IMR-90 (cell line): ENCODE data around the gene ARMC3. TPM values are rescaled to one million over a fixed set of nuclear protein-coding genes. Genes with fewer than 3 reads are reported as not detected.

Experiments used
- ATAC-seq: fragments of 200-7000 bp; cut with Tn5 transposase; 2 replicates; pipeline ENCODE4 v1.9.1; 2020; ENCODE audit warnings: low read depth, mild to moderate bottlenecking, moderate library complexity
- BruUV-seq: library from RNA; stranded (reverse); fragments of 400-500 nt; replicated peaks from 2 replicates; lab custom pipeline; 2021; lab: Mats Ljungman, UMichigan
- CTCF ChIA-PET: fragments of 300-600 bp; formaldehyde crosslinking; extraction: SDS; loops from one replicate; lab custom pipeline; 2021; ENCODE audit warnings: antibody characterized with exemption; lab: Yijun Ruan, JAX
- POLR2A ChIA-PET: fragments of 300-600 bp; sonication (Branson Sonifier 250); formaldehyde crosslinking; loops from one replicate; lab custom pipeline; 2022; ENCODE audit warnings: antibody characterized with exemption; ENCODE audit not compliant: unreplicated experiment; lab: Charles Lee
- DNase-seq: peaks from one replicate; pipeline ENCODE4 v3.0.0; 2013
- H2AFZ ChIP-seq: replicated peaks from 2 replicates; pipeline ENCODE3; 2013; ENCODE audit warnings: low read length, mild to moderate bottlenecking; ENCODE audit not compliant: poor library complexity
- H2AK5ac ChIP-seq: 2 replicates; pipeline ENCODE4 v1.6.1; 2013; ENCODE audit warnings: low read depth, low read length, inconsistent platforms
- H2AK9ac ChIP-seq: replicated peaks from 2 replicates; pipeline ENCODE3; 2013; ENCODE audit warnings: mild to moderate bottlenecking, low read depth, low read length, moderate library complexity; ENCODE audit not compliant: poor library complexity
- H2BK120ac ChIP-seq: 2 replicates; pipeline ENCODE4 v1.6.1; 2013; ENCODE audit warnings: low read depth, low read length, inconsistent platforms
- H2BK15ac ChIP-seq: 3 replicates; pipeline ENCODE4 v1.6.1; 2013; ENCODE audit warnings: low read depth, low read length, inconsistent platforms
- H2BK20ac ChIP-seq: 2 replicates; pipeline ENCODE4 v1.6.1; 2013; ENCODE audit warnings: low read depth, mild to moderate bottlenecking, inconsistent platforms, low read length, moderate library complexity
- H2BK5ac ChIP-seq: 2 replicates; pipeline ENCODE4 v1.6.1; 2013; ENCODE audit warnings: mild to moderate bottlenecking, low read depth, low read length, inconsistent platforms; ENCODE audit not compliant: poor library complexity, severe bottlenecking
- H3K14ac ChIP-seq: replicated peaks from 2 replicates; pipeline ENCODE4 v1.6.1; 2013; ENCODE audit warnings: low read depth, low read length, inconsistent platforms
- H3K18ac ChIP-seq: 2 replicates; pipeline ENCODE4 v1.6.1; 2013; ENCODE audit warnings: low read depth, low read length, control low read depth
- H3K23ac ChIP-seq: 2 replicates; pipeline ENCODE4 v1.6.1; 2013; ENCODE audit warnings: low read depth, low read length, inconsistent platforms
- H3K27ac ChIP-seq: 2 replicates; pipeline ENCODE4 v1.5.1; 2013; ENCODE audit warnings: mild to moderate bottlenecking, control low read depth, low read length; ENCODE audit not compliant: insufficient read depth
- H3K27me3 ChIP-seq: 2 replicates; pipeline ENCODE4 v1.6.1; 2013; ENCODE audit warnings: low read length; ENCODE audit not compliant: control insufficient read depth, insufficient read depth
- H3K36me3 ChIP-seq: 2 replicates; pipeline ENCODE4 v1.6.1; 2013; ENCODE audit warnings: low read length, mixed read lengths; ENCODE audit not compliant: control insufficient read depth, insufficient read depth
- H3K4ac ChIP-seq: 2 replicates; pipeline ENCODE4 v1.6.1; 2013; ENCODE audit warnings: low read depth, low read length, inconsistent platforms
- H3K4me1 ChIP-seq: 2 replicates; pipeline ENCODE4 v1.6.1; 2013; ENCODE audit warnings: low read length, mixed read lengths; ENCODE audit not compliant: control insufficient read depth, insufficient read depth
- H3K4me2 ChIP-seq: 2 replicates; pipeline ENCODE4 v1.6.1; 2013; ENCODE audit warnings: low read depth, mild to moderate bottlenecking, control low read depth, low read length, moderate library complexity
- H3K4me3 ChIP-seq: 2 replicates; pipeline ENCODE4 v1.5.1; 2013; ENCODE audit warnings: low read depth, mild to moderate bottlenecking, control low read depth, low read length, moderate library complexity; ENCODE audit not compliant: insufficient read depth
- H3K56ac ChIP-seq: 2 replicates; pipeline ENCODE4 v1.6.1; 2013; ENCODE audit warnings: low read length, inconsistent platforms; ENCODE audit not compliant: insufficient read depth; ENCODE audit errors: extremely low read depth
- H3K79me1 ChIP-seq, 2 experiments: 2 replicates each; pipeline ENCODE4 v1.6.1; 2013; ENCODE audit warnings: low read length in 2 of 2, inconsistent platforms in 1 of 2, low read depth in 1 of 2
- H3K9ac ChIP-seq: 2 replicates; pipeline ENCODE4 v1.6.1; 2013; ENCODE audit warnings: low read depth, low read length, control low read depth
- H3K9me1 ChIP-seq: 2 replicates; pipeline ENCODE4 v1.6.1; 2013; ENCODE audit warnings: low read length, inconsistent platforms; ENCODE audit not compliant: insufficient read depth
- H3K9me3 ChIP-seq: 2 replicates; pipeline ENCODE4 v1.6.1; 2013; ENCODE audit warnings: low read length; ENCODE audit not compliant: control insufficient read depth, insufficient read depth
- H4K20me1 ChIP-seq: 2 replicates; pipeline ENCODE4 v1.6.1; 2013; ENCODE audit warnings: low read length, inconsistent platforms; ENCODE audit not compliant: insufficient read depth
- H4K5ac ChIP-seq: 2 replicates; pipeline ENCODE4 v1.6.1; 2013; ENCODE audit warnings: mild to moderate bottlenecking, low read depth, low read length, control low read depth
- H4K8ac ChIP-seq, 2 experiments: 2 replicates each; pipeline ENCODE4 v1.6.1; 2013; ENCODE audit warnings: low read depth in 2 of 2, low read length in 2 of 2, control low read depth in 1 of 2, inconsistent platforms in 1 of 2
- H4K91ac ChIP-seq: 2 replicates; pipeline ENCODE4 v1.6.1; 2013; ENCODE audit warnings: low read depth, low read length, inconsistent platforms; ENCODE audit not compliant: insufficient read depth
- BHLHE40 ChIP-seq: fragments of 150-350 bp; IDR thresholded peaks from 2 replicates; pipeline ENCODE4 v1.6.1; 2016; ENCODE audit warnings: mild to moderate bottlenecking, low read depth, low read length
- MAFK ChIP-seq: IDR thresholded peaks from 2 replicates; pipeline ENCODE4 v1.6.1; 2012; ENCODE audit warnings: low read depth, low read length, improper control_type of control experiment
- WGBS, 2 experiments: methylation state at CpG; one replicate each; pipeline versions ENCODE4 v1.1.5 to v1.1.7; 2013; ENCODE audit warnings: missing lambda C conversion rate in 2 of 2; ENCODE audit not compliant: insufficient read length in 1 of 2; ENCODE audit errors: extremely low coverage in 2 of 2; 5-methylcytosine and 5-hydroxymethylcytosine counted together
- dilution Hi-C: fragments of 300-500 bp; cut with HindIII; formaldehyde crosslinking; loops from one replicate; pipeline ENCODE4 v1.14.3; 2018; ENCODE audit warnings: low sequenced_read_pairs; ENCODE audit not compliant: unreplicated experiment
- in situ Hi-C: fragments of 300-500 bp; cut with MboI; formaldehyde crosslinking; loops from 3 replicates; pipeline ENCODE4 v1.14.3; 2019; ENCODE audit warnings: low sequenced_read_pairs, inconsistent platforms, mixed read lengths
- intact Hi-C: fragments of 100-400 bp; cut with micrococcal nuclease; formaldehyde crosslinking; loops from 2 replicates; pipeline ENCODE4 v1.10.0; 2022
- polyA plus RNA-seq, 3 experiments: library from polyadenylated mRNA; depleted of rRNA; stranded (reverse); fragments of >200 nt; gene quantifications; 2 replicates each; pipeline ENCODE4 v1.2.3, GENCODE V29; 2012; ENCODE audit warnings: low replicate concordance in 1 of 3
- total RNA-seq: library from RNA; depleted of rRNA; stranded (reverse); fragments of >200 nt; gene quantifications from 2 replicates; pipeline ENCODE4 v1.2.3, GENCODE V29; 2012

Gene ARMC3
- total and polyA plus RNA-seq, 2 of the 4 experiments (the other 2 are of a cell fraction): not detected

DNA sequence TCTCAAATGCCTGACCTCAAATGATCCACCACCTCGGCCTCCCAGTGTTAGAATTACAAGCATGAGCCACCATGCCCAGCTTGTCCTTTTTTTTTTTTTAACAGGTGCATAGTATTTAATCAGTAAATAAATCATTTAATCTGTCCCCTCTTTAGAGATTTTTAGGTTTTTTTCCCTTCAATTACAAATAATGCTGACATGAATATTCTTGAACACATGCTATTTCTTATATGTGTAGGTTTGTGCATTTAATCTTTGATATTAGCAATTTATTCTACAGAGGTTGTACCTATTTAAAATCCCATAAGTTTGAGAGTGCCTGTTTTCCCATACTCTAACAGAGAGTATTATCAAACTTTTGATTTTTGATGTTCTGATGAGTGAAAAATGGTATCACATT lies 24.2 kb upstream of the ARMC3 start:
- no peak overlapping the region for H3K27ac ChIP-seq
- no peak overlapping the region for H4K91ac ChIP-seq
- H3K14ac ChIP-seq: no peak overlapping the region
- no peaks in the 10 kb centered on the region for H3K4me1 ChIP-seq
- no TSS peak for BruUV-seq
- H2BK15ac ChIP-seq: no peak overlapping the region
- H3K9me3 ChIP-seq: no peaks in the 10 kb centered on the region
- POLR2A ChIA-PET: no interaction called here
- no peaks in the 10 kb centered on the region for H3K36me3 ChIP-seq
- H3K23ac ChIP-seq: no peak overlapping the region
- CTCF ChIA-PET: interaction anchor here (0.6 kb wide), 2 partner anchors 36 to 250 kb away, joined by 3 to 5 read pairs; no protein-coding TSS in a partner anchor
- no peaks in the 10 kb centered on the region for H3K79me1 ChIP-seq
- TF ChIP-seq BHLHE40 (no peak), MAFK (peak; percentile 68)
- H2AFZ ChIP-seq: no peak overlapping the region
- in situ Hi-C loops (no loop called here), dilution Hi-C loops (no loop called here), intact Hi-C loops (no loop called here)
- ATAC-seq (no peak), DNase-seq (no peak)
- H2BK5ac ChIP-seq: no peak overlapping the region
- no peak overlapping the region for H3K56ac ChIP-seq
- H2BK120ac ChIP-seq: no peak overlapping the region
- H2AK9ac ChIP-seq: no peak overlapping the region
- no peak overlapping the region for H2AK5ac ChIP-seq
- no peak overlapping the region for H3K4me3 ChIP-seq
- no peak overlapping the region for H3K9ac ChIP-seq
- H4K20me1 ChIP-seq: no peaks in the 10 kb centered on the region
- no peak overlapping the region for H3K4me2 ChIP-seq
- WGBS, 2 experiments: no CpG with 5 or more reads among the region's 1 CpG
- no peak overlapping the region for H4K8ac ChIP-seq
- H3K4ac ChIP-seq: no peak overlapping the region
- no peaks in the 10 kb centered on the region for H3K27me3 ChIP-seq
- no peak overlapping the region for H4K5ac ChIP-seq
- H3K9me1 ChIP-seq: no peaks in the 10 kb centered on the region
- H3K18ac ChIP-seq: no peak overlapping the region
- no peak overlapping the region for H2BK20ac ChIP-seq
